HepG2 (cell line): ENCODE data around the gene FKBP10. TPM values are rescaled to one million over a fixed set of nuclear protein-coding genes. Genes with fewer than 3 reads are reported as not detected.

Experiments used
- BHLHE40 ChIP-seq: IDR thresholded peaks from 2 replicates; pipeline ENCODE4 v1.6.1; 2011; ENCODE audit warnings: low read length, improper control_type of control experiment
- ELF3 ChIP-seq: IDR thresholded peaks from 2 replicates; pipeline ENCODE4 v1.6.1; 2016; ENCODE audit warnings: missing genetic modification reagents, missing compliant biosample characterization
- GABPB1 ChIP-seq: IDR thresholded peaks from 2 replicates; pipeline ENCODE4 v1.6.1; 2016; ENCODE audit warnings: mild to moderate bottlenecking, missing genetic modification reagents, moderate library complexity, missing compliant biosample characterization
- GATAD1 ChIP-seq: IDR thresholded peaks from 2 replicates; pipeline ENCODE4 v1.6.1; 2016; ENCODE audit warnings: missing genetic modification reagents, missing compliant biosample characterization
- HOXA5 ChIP-seq: sonication (generic); formaldehyde crosslinking; IDR thresholded peaks from 2 replicates; pipeline ENCODE4 v1.4.0; 2020; ENCODE audit warnings: missing genetic modification reagents
- MED1 ChIP-seq: sonication (generic); formaldehyde crosslinking; IDR thresholded peaks from 2 replicates; pipeline ENCODE4 v1.4.0; 2020; ENCODE audit warnings: missing genetic modification reagents
- POLR2AphosphoS5 ChIP-seq: IDR thresholded peaks from 2 replicates; pipeline ENCODE4 v1.6.1; 2012; ENCODE audit warnings: low read depth, low read length
- SP2 ChIP-seq: sonication (generic); formaldehyde crosslinking; IDR thresholded peaks from 2 replicates; pipeline ENCODE4 v1.5.1; 2020; ENCODE audit warnings: mild to moderate bottlenecking, missing genetic modification reagents
- SRY ChIP-seq: sonication (generic); formaldehyde crosslinking; IDR thresholded peaks from 2 replicates; pipeline ENCODE4 v1.8.0; 2022; ENCODE audit warnings: mild to moderate bottlenecking, missing genetic modification reagents
- ZNF101 ChIP-seq: sonication (generic); formaldehyde crosslinking; IDR thresholded peaks from 2 replicates; pipeline ENCODE4 v1.4.0; 2020; ENCODE audit warnings: mild to moderate bottlenecking, low read depth, missing genetic modification reagents, borderline replicate concordance
- ZNF205 ChIP-seq: IDR thresholded peaks from 2 replicates; pipeline ENCODE4 v1.6.1; 2018; ENCODE audit warnings: missing biosample characterization, missing genetic modification reagents
- ZNF569 ChIP-seq: sonication (generic); formaldehyde crosslinking; IDR thresholded peaks from 2 replicates; pipeline ENCODE4 v1.5.0; 2020; ENCODE audit warnings: mild to moderate bottlenecking, missing genetic modification reagents, moderate library complexity, borderline replicate concordance
- ZNF615 ChIP-seq: sonication (generic); formaldehyde crosslinking; IDR thresholded peaks from 2 replicates; pipeline ENCODE4 v1.5.0; 2020; ENCODE audit warnings: mild to moderate bottlenecking, missing genetic modification reagents, borderline replicate concordance
- ZNF773 ChIP-seq: sonication (generic); formaldehyde crosslinking; IDR thresholded peaks from 2 replicates; pipeline ENCODE4 v1.4.0; 2020; ENCODE audit warnings: missing genetic modification reagents, borderline replicate concordance
- polyA plus RNA-seq, 8 experiments: library from polyadenylated mRNA; depleted of rRNA in 3 of 8; stranded (reverse) in 7 of 8; unstranded in 1 of 8; fragments of >200 nt; fragmentation: Illumina TruSeq in 4 of 8; extraction: Trizol in 4 of 8; gene quantifications; 2 replicates each; pipeline versions ENCODE4 v1.2.1 to v1.2.3, GENCODE V29; 2011 to 2016; ENCODE audit warnings: low read depth in 4 of 8, missing spikeins in 1 of 8, mixed read lengths in 1 of 8; ENCODE audit not compliant: insufficient read depth in 1 of 8
- total RNA-seq, 5 experiments: library from RNA; depleted of rRNA; stranded (reverse); fragments of >200 nt; fragmentation: Illumina TruSeq; extraction: Trizol; gene quantifications; 2 replicates each; pipeline ENCODE4 v1.2.3, GENCODE V29; 2016; ENCODE audit warnings: low read depth in 1 of 5
- TF ChIP-seq, protein P1 (sequence below): sonication (generic); formaldehyde crosslinking; IDR thresholded peaks from 2 replicates; pipeline ENCODE4 v1.5.0; 2020; ENCODE audit warnings: missing genetic modification reagents, mild to moderate bottlenecking, borderline replicate concordance
- TF ChIP-seq, protein P2 (sequence below): sonication (generic); formaldehyde crosslinking; IDR thresholded peaks from 2 replicates; pipeline ENCODE4 v1.4.0; 2020; ENCODE audit warnings: missing genetic modification reagents, mild to moderate bottlenecking, borderline replicate concordance
- TF ChIP-seq, protein P3 (sequence below): sonication (generic); formaldehyde crosslinking; IDR thresholded peaks from 2 replicates; pipeline ENCODE4 v1.5.1; 2020; ENCODE audit warnings: missing genetic modification reagents, mild to moderate bottlenecking, borderline replicate concordance
- TF ChIP-seq, protein P4 (sequence below): sonication (generic); formaldehyde crosslinking; IDR thresholded peaks from 2 replicates; pipeline ENCODE4 v1.4.0; 2020; ENCODE audit warnings: missing genetic modification reagents
- TF ChIP-seq, protein P5 (sequence below): sonication (generic); formaldehyde crosslinking; IDR thresholded peaks from 2 replicates; pipeline ENCODE4 v1.9.0; 2021; ENCODE audit warnings: missing genetic modification reagents, mild to moderate bottlenecking, borderline replicate concordance

The FKBP10 gene
- total and polyA plus RNA-seq, 2 of the 13 experiments (the other 11 are each of a cell fraction or from before 2014, with no cell fraction given) = 149 to 573 TPM

DNA sequence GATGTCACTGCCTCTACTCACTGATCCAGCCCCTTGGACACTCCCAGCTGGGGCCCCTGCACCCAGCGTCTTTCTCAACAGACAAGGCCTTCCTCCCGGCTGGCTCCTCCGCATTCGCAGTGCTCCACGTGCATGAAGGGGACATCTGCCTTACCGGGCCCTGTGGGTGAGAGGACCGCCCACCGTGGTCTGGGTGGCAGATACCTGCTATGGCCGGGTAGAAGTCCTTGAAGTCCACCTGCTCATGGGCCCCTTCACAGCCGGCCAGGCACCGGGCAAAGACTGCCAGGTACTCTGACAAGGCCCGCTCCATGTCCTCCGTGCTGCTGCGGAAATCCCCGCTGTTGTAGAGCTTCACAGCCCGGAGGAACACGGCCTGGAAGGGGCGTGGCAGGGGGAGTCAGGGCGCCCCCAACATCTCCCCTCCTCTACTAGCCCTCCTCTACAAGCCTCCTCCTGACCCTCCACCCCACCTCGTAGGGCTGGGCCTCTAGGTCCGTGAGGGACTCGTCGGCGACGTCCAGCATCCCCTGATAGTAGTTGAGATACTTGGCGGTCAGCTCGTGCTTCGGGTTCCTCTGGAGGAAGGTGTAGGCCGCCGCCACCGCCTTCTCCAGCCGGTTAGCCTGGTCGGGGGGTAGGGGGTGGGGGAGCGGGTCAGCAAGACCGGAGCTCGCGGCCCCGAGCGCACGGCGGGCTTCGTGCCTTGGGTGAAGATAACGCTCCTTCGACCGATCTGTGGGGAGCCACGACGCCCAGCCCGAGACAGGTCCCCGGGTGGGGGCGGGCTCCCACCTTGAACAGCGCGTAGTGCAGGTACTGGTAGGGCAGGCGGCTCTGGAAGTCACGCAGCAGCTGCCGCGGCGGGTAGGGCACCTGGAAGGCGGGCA, 1.9 kb upstream of the FKBP10 start (continued):
- TF ChIP-seq ZNF569 (CRISPR knock-in tag) (no peak), BHLHE40 (no peak), ZNF101 (CRISPR knock-in tag) (no peak), HOXA5 (CRISPR knock-in tag) (no peak), ELF3 (no peak), ZNF205 (CRISPR knock-in tag) (peak; percentile 1; the same call in 1 of the 2 replicates), GABPB1 (CRISPR knock-in tag) (0 out of 2 replicates have a peak, but pooled peaks have one; percentile 22), ZNF773 (CRISPR knock-in tag) (no peak), GATAD1 (peak; percentile 9; the same call in 1 of the 2 replicates), SP2 (CRISPR knock-in tag) (no peak), MED1 (CRISPR knock-in tag) (no peak), SRY (no peak), POLR2AphosphoS5 (no peak), ZNF615 (0 out of 2 replicates have a peak, but pooled peaks have one; percentile 78)
- TF ChIP-seq, protein P1, sequence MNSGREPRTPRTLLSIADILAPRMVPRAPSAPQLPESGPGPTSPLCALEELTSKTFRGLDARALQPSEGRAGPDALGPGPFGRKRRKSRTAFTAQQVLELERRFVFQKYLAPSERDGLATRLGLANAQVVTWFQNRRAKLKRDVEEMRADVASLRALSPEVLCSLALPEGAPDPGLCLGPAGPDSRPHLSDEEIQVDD (CRISPR knock-in tag) = no peak
- TF ChIP-seq, protein P2, sequence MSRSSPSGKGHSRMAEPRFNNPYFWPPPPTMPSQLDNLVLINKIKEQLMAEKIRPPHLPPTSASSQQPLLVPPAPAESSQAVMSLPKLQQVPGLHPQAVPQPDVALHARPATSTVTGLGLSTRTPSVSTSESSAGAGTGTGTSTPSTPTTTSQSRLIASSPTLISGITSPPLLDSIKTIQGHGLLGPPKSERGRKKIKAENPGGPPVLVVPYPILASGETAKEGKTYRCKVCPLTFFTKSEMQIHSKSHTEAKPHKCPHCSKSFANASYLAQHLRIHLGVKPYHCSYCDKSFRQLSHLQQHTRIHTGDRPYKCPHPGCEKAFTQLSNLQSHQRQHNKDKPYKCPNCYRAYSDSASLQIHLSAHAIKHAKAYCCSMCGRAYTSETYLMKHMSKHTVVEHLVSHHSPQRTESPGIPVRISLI (CRISPR knock-in tag) = no peak
- TF ChIP-seq, protein P3, sequence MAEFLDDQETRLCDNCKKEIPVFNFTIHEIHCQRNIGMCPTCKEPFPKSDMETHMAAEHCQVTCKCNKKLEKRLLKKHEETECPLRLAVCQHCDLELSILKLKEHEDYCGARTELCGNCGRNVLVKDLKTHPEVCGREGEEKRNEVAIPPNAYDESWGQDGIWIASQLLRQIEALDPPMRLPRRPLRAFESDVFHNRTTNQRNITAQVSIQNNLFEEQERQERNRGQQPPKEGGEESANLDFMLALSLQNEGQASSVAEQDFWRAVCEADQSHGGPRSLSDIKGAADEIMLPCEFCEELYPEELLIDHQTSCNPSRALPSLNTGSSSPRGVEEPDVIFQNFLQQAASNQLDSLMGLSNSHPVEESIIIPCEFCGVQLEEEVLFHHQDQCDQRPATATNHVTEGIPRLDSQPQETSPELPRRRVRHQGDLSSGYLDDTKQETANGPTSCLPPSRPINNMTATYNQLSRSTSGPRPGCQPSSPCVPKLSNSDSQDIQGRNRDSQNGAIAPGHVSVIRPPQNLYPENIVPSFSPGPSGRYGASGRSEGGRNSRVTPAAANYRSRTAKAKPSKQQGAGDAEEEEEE (CRISPR knock-in tag) = no peak
- TF ChIP-seq, protein P4, sequence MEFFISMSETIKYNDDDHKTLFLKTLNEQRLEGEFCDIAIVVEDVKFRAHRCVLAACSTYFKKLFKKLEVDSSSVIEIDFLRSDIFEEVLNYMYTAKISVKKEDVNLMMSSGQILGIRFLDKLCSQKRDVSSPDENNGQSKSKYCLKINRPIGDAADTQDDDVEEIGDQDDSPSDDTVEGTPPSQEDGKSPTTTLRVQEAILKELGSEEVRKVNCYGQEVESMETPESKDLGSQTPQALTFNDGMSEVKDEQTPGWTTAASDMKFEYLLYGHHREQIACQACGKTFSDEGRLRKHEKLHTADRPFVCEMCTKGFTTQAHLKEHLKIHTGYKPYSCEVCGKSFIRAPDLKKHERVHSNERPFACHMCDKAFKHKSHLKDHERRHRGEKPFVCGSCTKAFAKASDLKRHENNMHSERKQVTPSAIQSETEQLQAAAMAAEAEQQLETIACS (CRISPR knock-in tag) = no peak
- TF ChIP-seq, protein P5, sequence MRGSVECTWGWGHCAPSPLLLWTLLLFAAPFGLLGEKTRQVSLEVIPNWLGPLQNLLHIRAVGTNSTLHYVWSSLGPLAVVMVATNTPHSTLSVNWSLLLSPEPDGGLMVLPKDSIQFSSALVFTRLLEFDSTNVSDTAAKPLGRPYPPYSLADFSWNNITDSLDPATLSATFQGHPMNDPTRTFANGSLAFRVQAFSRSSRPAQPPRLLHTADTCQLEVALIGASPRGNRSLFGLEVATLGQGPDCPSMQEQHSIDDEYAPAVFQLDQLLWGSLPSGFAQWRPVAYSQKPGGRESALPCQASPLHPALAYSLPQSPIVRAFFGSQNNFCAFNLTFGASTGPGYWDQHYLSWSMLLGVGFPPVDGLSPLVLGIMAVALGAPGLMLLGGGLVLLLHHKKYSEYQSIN = no peak
